ENCODE data around the gene ACSL1. TPM values are rescaled to one million over a fixed set of nuclear protein-coding genes. Genes with fewer than 3 reads are reported as not detected.

ACSL1 gene
- total RNA-seq, 1 donor from 2014 or later: 31.7 TPM

- Mint-ChIP-seq H3K9me3 (ENCODE audit: unreplicated experiment) (no peaks in the 10 kb centered on the region), H3K4me3 (ENCODE audit: unreplicated experiment) (no peak overlapping the region), H3K27me3 (ENCODE audit: unreplicated experiment) (no peaks in the 10 kb centered on the region), H3K4me1 (ENCODE audit: low read depth, unreplicated experiment) (no peaks in the 10 kb centered on the region), H3K27ac (ENCODE audit: unreplicated experiment) (no peak overlapping the region), H3K36me3 (ENCODE audit: unreplicated experiment) (no peaks in the 10 kb centered on the region)
- no peak for TF ChIP-seq CTCF (IDR thresholded peaks at IDR 0.05; ENCODE audit: partially characterized antibody, unreplicated experiment)
- DNase-seq: no peak
Measured at GRCh38 chr4:184850018-184850417, 24.2 kb upstream of the ACSL1 start.

- H3K27me3 Mint-ChIP-seq (ENCODE audit: unreplicated experiment): no peaks in the 10 kb centered on the region
Measured at GRCh38 chr4:184849185-184849584, 23.4 kb upstream of the ACSL1 start.

GRCh38 chr4:184848510-184848909, 22.7 kb upstream of the ACSL1 start:
- Mint-ChIP-seq H3K36me3 (ENCODE audit: unreplicated experiment) (no peaks in the 10 kb centered on the region), H3K9me3 (ENCODE audit: unreplicated experiment) (no peaks in the 10 kb centered on the region), H3K27ac (ENCODE audit: unreplicated experiment) (no peak overlapping the region), H3K4me3 (ENCODE audit: unreplicated experiment) (no peak overlapping the region), H3K4me1 (ENCODE audit: low read depth, unreplicated experiment) (no peaks in the 10 kb centered on the region), H3K27me3 (ENCODE audit: unreplicated experiment) (peaks cover under 1% of the 10 kb centered on the region)
- no peak for DNase-seq
- TF ChIP-seq CTCF (IDR thresholded peaks at IDR 0.05; ENCODE audit: partially characterized antibody, unreplicated experiment): no peak

More at GRCh38 chr4:184849185-184849584, 23.4 kb upstream of the ACSL1 start:
- no peak for DNase-seq
- Mint-ChIP-seq H3K4me3 (ENCODE audit: unreplicated experiment) (no peak overlapping the region), H3K9me3 (ENCODE audit: unreplicated experiment) (no peaks in the 10 kb centered on the region), H3K4me1 (ENCODE audit: low read depth, unreplicated experiment) (no peaks in the 10 kb centered on the region), H3K27ac (ENCODE audit: unreplicated experiment) (no peak overlapping the region), H3K36me3 (ENCODE audit: unreplicated experiment) (no peaks in the 10 kb centered on the region)
- TF ChIP-seq CTCF (IDR thresholded peaks at IDR 0.05; ENCODE audit: partially characterized antibody, unreplicated experiment): no peak

GRCh38 chr4:184846531-184846930, 20.8 kb upstream of the ACSL1 start:
- H3K27me3 Mint-ChIP-seq (ENCODE audit: unreplicated experiment): peaks cover 2% of the 10 kb centered on the region
- H3K36me3 Mint-ChIP-seq (ENCODE audit: unreplicated experiment): no peaks in the 10 kb centered on the region
- no peak for DNase-seq
- H3K9me3 Mint-ChIP-seq (ENCODE audit: unreplicated experiment): no peaks in the 10 kb centered on the region
- H3K4me1 Mint-ChIP-seq (ENCODE audit: low read depth, unreplicated experiment): no peaks in the 10 kb centered on the region
- no peak overlapping the region for H3K27ac Mint-ChIP-seq (ENCODE audit: unreplicated experiment)
- TF ChIP-seq CTCF (IDR thresholded peaks at IDR 0.05; ENCODE audit: partially characterized antibody, unreplicated experiment): no peak
- no peak overlapping the region for H3K4me3 Mint-ChIP-seq (ENCODE audit: unreplicated experiment)

- peaks cover 4% of the 10 kb centered on the region for H3K27me3 Mint-ChIP-seq (ENCODE audit: unreplicated experiment)
- no peak for DNase-seq
- H3K36me3 Mint-ChIP-seq (ENCODE audit: unreplicated experiment): no peaks in the 10 kb centered on the region
- H3K27ac Mint-ChIP-seq (ENCODE audit: unreplicated experiment): no peak overlapping the region
- H3K9me3 Mint-ChIP-seq (ENCODE audit: unreplicated experiment): no peaks in the 10 kb centered on the region
- H3K4me3 Mint-ChIP-seq (ENCODE audit: unreplicated experiment): no peak overlapping the region
- H3K4me1 Mint-ChIP-seq (ENCODE audit: low read depth, unreplicated experiment): no peaks in the 10 kb centered on the region
- no peak for TF ChIP-seq CTCF (IDR thresholded peaks at IDR 0.05; ENCODE audit: partially characterized antibody, unreplicated experiment)
Measured at GRCh38 chr4:184845367-184846021, 19.7 kb upstream of the ACSL1 start.
